CD14-positive monocyte (primary cell): ENCODE data around the gene FLOT2. TPM values are rescaled to one million over a fixed set of nuclear protein-coding genes. Genes with fewer than 3 reads are reported as not detected.

ENCODE experiments used
- DNase-seq, 3 donors: peaks; one replicate each; pipeline ENCODE4 v3.0.0-alpha.2; 2011 to 2022
- H2AFZ ChIP-seq: 2 replicates; pipeline ENCODE4 v1.6.0; 2012; ENCODE audit warnings: mild to moderate bottlenecking, low read depth, low read length, inconsistent platforms; ENCODE audit not compliant: insufficient read depth, poor library complexity, severe bottlenecking
- H3K27ac ChIP-seq, 2 donors: 1 replicate in 1 of 2; 2 replicates in 1 of 2; pipeline ENCODE4 v1.5.1; 2012 to 2013; ENCODE audit warnings: low read length in 2 of 2, control low read depth in 1 of 2, inconsistent platforms in 1 of 2, low read depth in 1 of 2, mild to moderate bottlenecking in 1 of 2
- H3K27me3 ChIP-seq, 2 donors: one replicate each; pipeline versions ENCODE4 v1.6.0 to v1.6.1; 2011 to 2013; ENCODE audit warnings: low read length in 2 of 2; ENCODE audit not compliant: control insufficient read depth in 2 of 2, insufficient read depth in 2 of 2
- H3K36me3 ChIP-seq, 2 donors: replicated peaks in 1 of 2; 1 replicate in 1 of 2; 2 replicates in 1 of 2; pipeline versions ENCODE4 v1.5.1 to v1.6.1; 2012 to 2013; ENCODE audit warnings: low read length in 2 of 2, control low read depth in 1 of 2, inconsistent platforms in 1 of 2, mild to moderate bottlenecking in 1 of 2; ENCODE audit not compliant: insufficient read depth in 2 of 2, control insufficient read depth in 1 of 2
- H3K4me1 ChIP-seq, 2 donors: 1 replicate in 1 of 2; 2 replicates in 1 of 2; pipeline versions ENCODE4 v1.5.1 to v1.6.1; 2012 to 2013; ENCODE audit warnings: low read length in 2 of 2, control low read depth in 1 of 2, inconsistent platforms in 1 of 2, mild to moderate bottlenecking in 1 of 2, moderate library complexity in 1 of 2; ENCODE audit not compliant: insufficient read depth in 2 of 2, control insufficient read depth in 1 of 2
- H3K4me2 ChIP-seq: replicated peaks from 2 replicates; pipeline ENCODE3; 2012; ENCODE audit warnings: low read length, moderate library complexity, mild to moderate bottlenecking; ENCODE audit not compliant: poor library complexity, severe bottlenecking; ENCODE audit errors: extremely low read depth
- H3K4me3 ChIP-seq, 3 experiments: fragments of 200-600 bp in 1 of 3; sonication (generic) in 1 of 3; replicated peaks in 1 of 3; 1 replicate in 2 of 3; 2 replicates in 1 of 3; pipeline ENCODE4 v1.5.1; 2011 to 2013; ENCODE audit warnings: low read length in 3 of 3, mild to moderate bottlenecking in 3 of 3, control low read depth in 2 of 3, low read depth in 2 of 3, inconsistent platforms in 1 of 3, moderate library complexity in 1 of 3
- H3K79me2 ChIP-seq: 2 replicates; pipeline ENCODE4 v1.6.0; 2012; ENCODE audit warnings: mild to moderate bottlenecking, control low read depth, inconsistent platforms, low read length, moderate library complexity; ENCODE audit not compliant: insufficient read depth
- H3K9ac ChIP-seq: 2 replicates; pipeline ENCODE4 v1.6.0; 2017; ENCODE audit warnings: low read length, mild to moderate bottlenecking; ENCODE audit not compliant: insufficient read depth, poor library complexity, severe bottlenecking
- H3K9me3 ChIP-seq, 2 donors: replicated peaks in 1 of 2; 1 replicate in 1 of 2; 2 replicates in 1 of 2; pipeline versions ENCODE4 v1.5.1 to v1.6.1; 2012 to 2013; ENCODE audit warnings: low read length in 2 of 2, control low read depth in 1 of 2; ENCODE audit not compliant: control insufficient read depth in 1 of 2, insufficient read depth in 1 of 2
- H4K20me1 ChIP-seq: 2 replicates; pipeline ENCODE4 v1.6.0; 2012; ENCODE audit warnings: mild to moderate bottlenecking, low read length, control low read depth, moderate library complexity; ENCODE audit not compliant: insufficient read depth
- H3K27ac Mint-ChIP-seq, 7 donors: one replicate each; pipeline ENCODE4 v1.8.0; 2020; ENCODE audit warnings: mild to moderate bottlenecking in 7 of 7, mixed read lengths in 7 of 7, moderate library complexity in 6 of 7, inconsistent platforms in 2 of 7
- H3K27me3 Mint-ChIP-seq, 3 donors: one replicate each; pipeline ENCODE4 v1.8.0; 2021 to 2022; ENCODE audit warnings: low read depth in 3 of 3, mild to moderate bottlenecking in 3 of 3, mixed read lengths in 3 of 3, moderate library complexity in 3 of 3, inconsistent platforms in 1 of 3
- H3K36me3 Mint-ChIP-seq, 2 donors: one replicate each; pipeline ENCODE4 v1.8.0; 2020; ENCODE audit warnings: mixed read lengths in 2 of 2, inconsistent platforms in 1 of 2, mild to moderate bottlenecking in 1 of 2
- H3K4me1 Mint-ChIP-seq: one replicate; pipeline ENCODE4 v1.8.0; 2020; ENCODE audit warnings: mild to moderate bottlenecking, mixed read lengths
- H3K4me3 Mint-ChIP-seq, 2 donors: one replicate each; pipeline ENCODE4 v1.8.0; 2020; ENCODE audit warnings: mild to moderate bottlenecking in 2 of 2, mixed read lengths in 2 of 2, moderate library complexity in 1 of 2
- H3K9me3 Mint-ChIP-seq, 7 donors: one replicate each; pipeline ENCODE4 v1.8.0; 2020 to 2022; ENCODE audit warnings: mixed read lengths in 7 of 7, mild to moderate bottlenecking in 6 of 7, moderate library complexity in 6 of 7, inconsistent platforms in 2 of 7
- WGBS: methylation state at CpG from one replicate; pipeline ENCODE4 v1.1.5; 2013; ENCODE audit warnings: missing lambda C conversion rate; ENCODE audit not compliant: insufficient coverage; 5-methylcytosine and 5-hydroxymethylcytosine counted together
- intact Hi-C, 2 donors: fragments of 100-400 bp; cut with micrococcal nuclease; formaldehyde crosslinking; loops; one replicate each; pipeline versions ENCODE4 v1.15.0 to v1.15.1; 2023
- polyA plus RNA-seq, 3 donors: library from polyadenylated mRNA; depleted of rRNA in 1 of 3; unstranded in 2 of 3; stranded (reverse) in 1 of 3; fragments of 300-500 nt in 2 of 3; fragments of >200 nt in 1 of 3; fragmentation: Illumina TruSeq in 2 of 3; gene quantifications; 1 replicate in 2 of 3; 2 replicates in 1 of 3; pipeline ENCODE4 v1.2.3, GENCODE V29; 2012 to 2021
- TF ChIP-seq, protein P1 (sequence below): fragments of 200-600 bp; IDR thresholded peaks from one replicate; pipeline ENCODE4 v1.8.0; 2022; ENCODE audit warnings: antibody characterized with exemption, mild to moderate bottlenecking

FLOT2 gene
- polyA plus RNA-seq, 3 donors, result 138 to 271 (median 244) TPM

- H3K27me3 Mint-ChIP-seq, result peaks cover 0 to 2% (median 0%) of the 10 kb centered on the region in 3 donors
- Histone ChIP-seq H3K4me2 (no peak overlapping the region), H3K4me1 (no peaks in the 10 kb centered on the region), H3K9me3 (no peaks in the 10 kb centered on the region), H3K79me2 (peaks cover 16% of the 10 kb centered on the region), H3K4me3 (no peak overlapping the region), H3K36me3 (peaks cover 84 to 96% of the 10 kb centered on the region in 2 donors), H2AFZ (no peak overlapping the region), H3K27ac (no peak overlapping the region), H4K20me1 (peaks cover 85% of the 10 kb centered on the region), H3K9ac (no peak overlapping the region), H3K27me3 (no peaks in the 10 kb centered on the region)
- 98% methylated on average over 8 of the region's 18 CpGs for WGBS
- intact Hi-C loops, result no loop called here
- TF ChIP-seq, protein P1, sequence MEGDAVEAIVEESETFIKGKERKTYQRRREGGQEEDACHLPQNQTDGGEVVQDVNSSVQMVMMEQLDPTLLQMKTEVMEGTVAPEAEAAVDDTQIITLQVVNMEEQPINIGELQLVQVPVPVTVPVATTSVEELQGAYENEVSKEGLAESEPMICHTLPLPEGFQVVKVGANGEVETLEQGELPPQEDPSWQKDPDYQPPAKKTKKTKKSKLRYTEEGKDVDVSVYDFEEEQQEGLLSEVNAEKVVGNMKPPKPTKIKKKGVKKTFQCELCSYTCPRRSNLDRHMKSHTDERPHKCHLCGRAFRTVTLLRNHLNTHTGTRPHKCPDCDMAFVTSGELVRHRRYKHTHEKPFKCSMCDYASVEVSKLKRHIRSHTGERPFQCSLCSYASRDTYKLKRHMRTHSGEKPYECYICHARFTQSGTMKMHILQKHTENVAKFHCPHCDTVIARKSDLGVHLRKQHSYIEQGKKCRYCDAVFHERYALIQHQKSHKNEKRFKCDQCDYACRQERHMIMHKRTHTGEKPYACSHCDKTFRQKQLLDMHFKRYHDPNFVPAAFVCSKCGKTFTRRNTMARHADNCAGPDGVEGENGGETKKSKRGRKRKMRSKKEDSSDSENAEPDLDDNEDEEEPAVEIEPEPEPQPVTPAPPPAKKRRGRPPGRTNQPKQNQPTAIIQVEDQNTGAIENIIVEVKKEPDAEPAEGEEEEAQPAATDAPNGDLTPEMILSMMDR, result no peak
- no peak overlapping the region for H3K4me3 Mint-ChIP-seq
- H3K4me1 Mint-ChIP-seq, result peaks cover 2% of the 10 kb centered on the region
- H3K36me3 Mint-ChIP-seq, result peaks cover 83 to 91% of the 10 kb centered on the region in 2 donors
- peaks cover 0 to 2% (median 0%) of the 10 kb centered on the region in 7 donors for H3K9me3 Mint-ChIP-seq
- DNase-seq, result no peak
- peak overlapping the region in 2 of 7 donors; percentile 54 to 79 for H3K27ac Mint-ChIP-seq
Measured at GRCh38 chr17:28882154-28882895, 15.2 kb downstream of the FLOT2 start.

GRCh38 chr17:28881533-28882056 lies 15.9 kb downstream of the FLOT2 start:
- Mint-ChIP-seq H3K9me3 (peaks cover 0 to 2% (median 0%) of the 10 kb centered on the region in 7 donors), H3K27ac (peak overlapping the region in 1 of 7 donors; percentile 79), H3K27me3 (peaks cover 0 to 2% (median 0%) of the 10 kb centered on the region in 3 donors), H3K4me1 (peaks cover 2% of the 10 kb centered on the region), H3K36me3 (peaks cover 81 to 83% of the 10 kb centered on the region in 2 donors), H3K4me3 (no peak overlapping the region)
- Histone ChIP-seq H3K4me2 (no peak overlapping the region), H3K27ac (no peak overlapping the region), H3K9me3 (no peaks in the 10 kb centered on the region), H3K36me3 (peaks cover 79 to 88% of the 10 kb centered on the region in 2 donors), H3K4me3 (no peak overlapping the region), H3K9ac (no peak overlapping the region), H2AFZ (no peak overlapping the region), H3K4me1 (no peaks in the 10 kb centered on the region), H4K20me1 (peaks cover 78% of the 10 kb centered on the region), H3K27me3 (no peaks in the 10 kb centered on the region), H3K79me2 (peaks cover 9% of the 10 kb centered on the region)
- TF ChIP-seq, protein P1, result no peak
- no peak for DNase-seq
- intact Hi-C loops, result no loop called here
- WGBS, result 98% methylated on average over 15 of the region's 17 CpGs
